GM18951 (cell line): ENCODE results near the gene SMPD1.
"Not testable (repeated sequence)": the region's sequence is repeated elsewhere in the genome, so short reads cannot be mapped to it uniquely, and the experiment has no call there.

Source experiments
- POLR2A ChIP-seq: IDR thresholded peaks from 4 replicates; pipeline ENCODE4 v1.6.1; 2011; ENCODE audit warnings: mild to moderate bottlenecking; ENCODE audit not compliant: insufficient read length, insufficient read depth; ENCODE audit errors: extremely low read depth
- in situ Hi-C: fragments of 300-500 bp; cut with MboI; formaldehyde crosslinking; loops from one replicate; pipeline ENCODE4 v1.12.0; 2022; ENCODE audit warnings: low sequenced_read_pairs, mixed read lengths, inconsistent platforms; ENCODE audit not compliant: unreplicated experiment

The SMPD1 gene

DNA sequence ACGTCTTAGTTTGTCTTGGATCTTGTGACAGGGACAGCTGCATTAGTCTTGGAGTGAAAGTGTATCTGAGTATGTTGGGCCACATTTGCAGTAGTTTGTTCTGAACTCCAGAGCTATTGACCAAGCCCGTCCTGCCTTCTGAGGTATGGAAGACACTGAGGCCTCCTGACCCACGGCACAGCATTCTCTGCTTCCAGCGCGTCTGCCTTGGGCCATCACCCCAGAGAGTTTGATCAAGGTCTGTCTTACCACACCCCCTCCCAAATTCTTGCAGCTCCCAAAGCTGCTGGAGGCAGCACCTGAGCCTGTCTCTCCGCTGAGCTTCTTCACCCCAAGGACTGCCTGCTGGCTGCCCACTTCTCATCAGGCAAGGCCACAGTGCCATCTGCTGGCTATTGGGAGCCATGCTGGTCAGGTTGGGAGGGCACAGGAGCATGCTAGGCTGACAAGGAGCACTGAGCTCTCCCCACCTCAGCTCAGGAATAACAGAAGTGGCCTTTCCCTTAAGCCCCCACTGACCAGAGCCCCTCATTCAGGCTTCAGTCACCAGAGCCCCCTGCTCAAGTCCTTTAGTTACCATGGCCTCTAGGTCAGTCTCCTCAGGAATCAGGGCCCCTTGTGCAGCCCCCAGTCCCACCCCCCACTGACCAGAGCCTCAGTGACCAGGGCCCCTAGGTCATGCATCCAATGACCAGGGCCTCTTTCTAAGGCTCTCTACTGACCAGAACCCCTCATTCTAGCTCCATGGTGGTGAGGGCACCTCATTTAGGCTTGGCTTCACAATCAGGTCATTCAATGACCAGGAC, 27.2 kb upstream of the SMPD1 start:
- TF ChIP-seq POLR2A, result no peak
- in situ Hi-C loops, result no loop called here

DNA sequence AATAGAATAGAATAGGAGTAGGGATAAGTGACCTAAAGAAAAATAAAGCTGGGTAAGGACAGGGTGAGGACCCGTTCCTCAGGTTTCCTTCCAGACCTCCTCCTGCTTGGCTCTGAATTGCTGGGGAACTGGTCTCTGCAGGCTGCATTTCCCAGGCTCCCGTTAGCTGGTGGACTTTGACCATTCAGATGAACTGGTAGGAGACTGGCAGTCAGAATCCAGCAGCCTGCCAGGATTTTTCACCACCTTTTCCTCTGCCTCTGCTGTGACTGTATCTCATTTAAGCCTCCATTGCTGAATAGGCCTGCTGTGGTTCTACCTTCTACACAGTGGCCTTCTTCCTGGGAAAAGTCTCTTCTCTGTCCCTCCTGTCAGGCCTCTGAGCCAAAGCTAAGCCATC, 24.6 kb upstream of the SMPD1 start:
- in situ Hi-C loops, result no loop called here

DNA sequence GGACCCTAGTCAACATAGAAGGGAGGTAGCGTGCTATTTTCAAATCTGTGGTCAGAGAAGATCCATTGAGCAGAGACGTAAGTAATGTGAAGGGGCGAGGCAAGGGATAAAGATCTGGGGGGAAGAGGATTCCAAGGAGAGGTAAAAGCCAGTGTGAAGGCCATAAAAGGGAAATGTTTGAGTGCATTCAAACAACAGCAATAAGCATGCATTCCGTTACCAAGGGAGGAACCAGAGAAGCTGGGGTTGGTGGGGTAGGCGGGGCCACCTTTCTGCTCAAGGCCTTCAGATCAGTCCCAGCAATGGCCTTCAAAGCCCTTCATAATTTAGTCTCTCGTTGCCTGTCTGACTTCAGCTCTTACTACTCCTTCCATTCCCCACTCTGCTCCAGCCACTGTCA, 18.4 kb upstream of the SMPD1 start:
- TF ChIP-seq POLR2A, result no peak
- in situ Hi-C loops, result no loop called here

More for the DNA sequence above, 24.6 kb upstream of the SMPD1 start:
- no peak for TF ChIP-seq POLR2A

DNA sequence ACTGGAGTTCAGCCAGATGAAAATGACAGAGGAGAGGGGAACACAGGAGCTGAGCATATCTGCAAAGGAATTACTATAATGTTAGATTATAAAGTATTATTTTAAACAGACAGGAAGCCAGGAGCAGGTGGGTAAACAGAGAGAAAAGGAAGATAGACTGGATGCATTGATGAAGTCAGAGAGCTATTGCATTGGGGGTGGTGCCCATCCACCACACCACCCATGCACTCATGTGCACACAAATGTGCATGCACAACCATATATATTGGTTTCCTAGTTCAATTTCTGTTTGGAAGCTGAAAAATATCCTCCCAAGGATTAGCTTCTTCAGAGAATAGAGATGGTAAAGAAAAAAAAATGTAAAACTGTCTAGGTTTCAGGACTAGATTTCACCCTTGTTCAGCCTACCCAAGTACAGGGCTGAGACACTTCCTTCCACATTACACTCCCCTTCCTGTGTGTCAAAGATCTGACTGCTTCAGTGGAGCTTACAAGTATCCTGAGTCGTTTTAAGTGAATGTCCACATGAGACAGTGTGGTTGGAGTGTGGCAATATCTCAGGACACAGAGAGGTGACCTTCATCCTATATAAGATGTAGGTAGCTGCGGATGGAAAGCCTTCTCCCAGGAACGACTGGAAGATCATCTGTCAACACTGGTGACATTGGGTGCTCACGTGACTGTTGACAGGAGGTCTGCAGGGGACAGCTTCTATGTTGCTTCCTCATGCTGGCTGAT, 12.2 kb upstream of the SMPD1 start:
- TF ChIP-seq POLR2A, result no peak
- in situ Hi-C loops, result no loop called here

DNA sequence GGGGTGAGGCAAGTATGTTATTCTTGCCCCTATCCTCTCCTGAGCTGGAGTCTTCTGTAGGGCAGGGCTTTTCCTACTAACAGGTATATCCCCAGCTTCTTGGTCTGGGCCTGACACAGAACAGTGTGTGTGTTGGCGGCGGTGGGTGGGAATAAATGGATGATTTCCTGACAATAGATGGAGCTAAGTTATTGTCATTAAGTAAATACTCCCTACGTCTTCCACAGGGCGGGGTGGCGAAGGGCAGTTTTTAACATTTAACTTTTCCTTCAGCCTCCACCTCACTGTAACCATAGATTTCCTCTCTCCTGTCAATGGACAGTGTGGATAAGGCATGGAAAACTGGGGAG, 11.7 kb upstream of the SMPD1 start:
- in situ Hi-C loops, result no loop called here

DNA sequence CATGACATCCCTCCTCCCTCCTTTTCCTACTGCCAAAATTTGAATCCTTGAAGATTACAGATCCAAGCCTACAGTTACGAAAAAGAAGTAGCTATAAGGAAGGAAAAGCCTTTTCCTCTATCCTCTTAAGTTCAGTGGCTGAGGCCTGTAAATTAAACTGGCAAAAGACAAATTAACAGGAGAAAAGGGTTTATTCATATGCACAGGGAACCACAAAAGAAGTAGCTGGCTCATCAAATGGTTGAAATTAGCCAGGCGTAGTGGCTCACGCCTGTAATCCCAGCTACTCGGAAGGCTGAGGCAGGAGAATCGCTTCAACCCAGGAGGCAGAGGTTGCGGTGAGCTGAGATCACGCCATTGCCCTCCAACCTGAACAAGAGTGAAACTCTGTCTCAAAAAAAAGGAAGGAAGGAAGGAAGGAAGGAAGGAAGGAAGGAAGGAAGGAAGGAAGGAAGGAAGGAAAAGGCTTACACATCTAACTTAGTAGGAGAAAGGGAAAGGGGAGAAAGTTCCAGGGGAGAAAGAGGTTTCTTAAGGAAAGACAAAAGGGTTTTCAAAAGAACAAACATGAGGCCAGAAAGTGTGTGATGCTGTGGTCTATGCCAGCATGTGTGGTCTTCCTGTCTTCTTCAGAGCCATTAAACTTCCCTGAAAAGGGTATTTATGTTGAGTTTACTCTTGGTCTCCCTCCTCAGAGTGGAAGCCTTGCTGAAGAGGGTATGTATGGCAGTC, 5.1 kb upstream of the SMPD1 start:
- in situ Hi-C loops, result no loop called here

More for the DNA sequence above, 11.7 kb upstream of the SMPD1 start:
- TF ChIP-seq POLR2A, result no peak

DNA sequence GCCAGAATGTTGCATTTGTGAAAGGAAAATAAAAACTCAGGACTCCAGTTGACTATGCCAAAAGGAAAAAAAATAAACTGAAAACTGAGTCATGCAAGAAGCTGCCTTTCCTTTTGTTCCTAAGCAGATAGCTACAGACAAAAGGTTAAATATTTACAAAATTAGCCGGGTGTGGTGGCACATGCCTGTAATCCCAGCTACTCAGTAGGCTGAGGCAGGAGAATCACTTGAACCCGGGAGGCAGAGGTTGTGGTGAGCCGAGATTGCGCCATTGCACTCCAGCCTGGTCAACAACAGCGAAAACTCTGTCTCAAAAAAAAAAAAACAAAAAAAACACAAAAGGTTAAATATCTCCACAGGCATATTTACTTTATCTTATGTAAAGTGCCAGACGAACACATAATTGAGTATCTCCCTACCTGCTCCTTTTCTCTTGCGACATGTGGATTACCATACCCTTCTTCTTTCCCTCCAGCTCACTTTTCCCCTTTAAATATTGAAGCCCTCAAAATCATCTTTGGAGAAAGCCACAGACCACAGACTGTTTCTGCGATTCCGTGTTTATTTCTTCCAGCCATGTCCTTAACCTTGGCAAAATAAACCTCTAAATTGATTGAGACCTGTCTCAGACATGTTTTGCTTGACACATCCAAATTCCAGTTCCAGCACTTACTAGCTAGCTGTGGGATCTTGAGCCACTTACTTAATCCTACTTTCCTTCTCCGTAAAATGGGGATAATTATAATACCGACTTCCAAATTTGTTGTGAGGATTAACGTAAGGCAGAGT, 2.3 kb upstream of the SMPD1 start:
- in situ Hi-C loops, result no loop called here
- no peak for TF ChIP-seq POLR2A

More for the DNA sequence above, 5.1 kb upstream of the SMPD1 start:
- no peak for TF ChIP-seq POLR2A

DNA sequence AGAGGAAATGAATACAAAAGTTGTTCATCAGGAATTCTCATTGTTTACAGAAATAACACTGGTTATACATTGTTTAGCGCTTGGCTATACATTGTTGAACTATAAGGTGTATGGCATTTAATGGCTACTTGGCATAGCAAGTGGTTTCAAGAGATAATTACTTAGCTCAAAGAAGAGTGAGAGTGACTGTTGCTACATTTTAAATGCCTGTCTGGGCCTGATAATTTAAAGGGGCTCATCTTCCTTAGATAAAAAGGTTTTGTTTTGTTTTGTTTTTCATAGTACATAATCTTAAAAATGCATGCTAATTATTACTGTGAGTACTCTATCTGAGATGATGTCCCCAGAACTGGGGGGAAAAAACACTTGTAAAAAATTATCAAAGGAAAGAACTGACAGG, 1.5 kb upstream of the SMPD1 start:
- in situ Hi-C loops, result no loop called here
- no peak for TF ChIP-seq POLR2A

DNA sequence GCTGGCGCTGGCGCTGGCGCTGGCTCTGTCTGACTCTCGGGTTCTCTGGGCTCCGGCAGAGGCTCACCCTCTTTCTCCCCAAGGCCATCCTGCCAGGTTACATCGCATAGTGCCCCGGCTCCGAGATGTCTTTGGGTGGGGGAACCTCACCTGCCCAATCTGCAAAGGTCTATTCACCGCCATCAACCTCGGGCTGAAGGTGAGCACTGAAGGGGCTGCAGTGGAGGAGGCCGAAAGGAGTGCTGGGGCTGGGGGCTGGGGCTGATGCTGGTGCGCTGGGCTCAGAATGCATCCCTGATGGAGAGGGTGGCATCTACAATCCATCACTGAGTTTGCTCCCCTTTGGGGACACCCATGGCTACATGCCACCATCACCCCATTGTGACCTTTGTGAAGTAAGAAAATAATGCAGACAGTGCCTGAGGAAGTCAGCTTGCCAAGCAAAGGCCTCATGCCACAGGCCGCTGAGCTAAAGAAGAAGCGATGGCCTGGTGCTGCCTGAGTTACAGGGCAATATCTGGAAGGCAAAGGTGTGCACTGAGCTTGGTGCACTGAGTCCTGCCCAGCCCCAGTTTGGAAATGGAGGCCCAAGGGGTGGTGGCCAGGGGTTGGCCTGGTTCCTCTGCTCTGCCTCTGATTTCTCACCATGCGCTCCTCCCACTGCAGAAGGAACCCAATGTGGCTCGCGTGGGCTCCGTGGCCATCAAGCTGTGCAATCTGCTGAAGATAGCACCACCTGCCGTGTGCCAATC, 620 bp downstream of the SMPD1 start:
- TF ChIP-seq POLR2A, result no peak
- in situ Hi-C loops, result no loop called here

DNA sequence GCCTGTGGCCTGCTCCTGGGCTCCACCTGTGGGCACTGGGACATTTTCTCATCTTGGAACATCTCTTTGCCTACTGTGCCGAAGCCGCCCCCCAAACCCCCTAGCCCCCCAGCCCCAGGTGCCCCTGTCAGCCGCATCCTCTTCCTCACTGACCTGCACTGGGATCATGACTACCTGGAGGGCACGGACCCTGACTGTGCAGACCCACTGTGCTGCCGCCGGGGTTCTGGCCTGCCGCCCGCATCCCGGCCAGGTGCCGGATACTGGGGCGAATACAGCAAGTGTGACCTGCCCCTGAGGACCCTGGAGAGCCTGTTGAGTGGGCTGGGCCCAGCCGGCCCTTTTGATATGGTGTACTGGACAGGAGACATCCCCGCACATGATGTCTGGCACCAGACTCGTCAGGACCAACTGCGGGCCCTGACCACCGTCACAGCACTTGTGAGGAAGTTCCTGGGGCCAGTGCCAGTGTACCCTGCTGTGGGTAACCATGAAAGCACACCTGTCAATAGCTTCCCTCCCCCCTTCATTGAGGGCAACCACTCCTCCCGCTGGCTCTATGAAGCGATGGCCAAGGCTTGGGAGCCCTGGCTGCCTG, 1.4 kb downstream of the SMPD1 start:
- in situ Hi-C loops, result no loop called here
- no peak for TF ChIP-seq POLR2A

DNA sequence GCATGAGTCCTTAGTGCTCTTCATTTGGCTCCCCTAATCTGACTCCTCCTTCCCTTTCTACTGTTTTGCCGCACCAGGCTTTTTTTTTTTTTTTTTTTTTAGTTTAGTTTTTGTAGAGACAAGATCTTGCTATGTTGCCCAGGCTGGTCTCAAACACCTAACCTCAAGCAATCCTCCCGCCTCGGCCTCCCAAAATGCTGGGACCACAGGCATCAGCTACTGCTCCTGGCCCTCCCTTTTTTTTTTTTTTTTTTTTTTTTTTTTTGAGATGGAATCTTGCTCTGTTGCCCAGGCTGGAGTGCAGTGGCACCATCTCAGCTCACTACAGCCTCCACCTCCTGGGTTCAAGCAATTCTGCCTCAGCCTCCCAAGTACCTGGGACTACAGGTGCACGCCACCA, 2.0 kb downstream of the SMPD1 start:
- in situ Hi-C loops, result not testable (repeated sequence)
